ENCODE measurements around the gene SUMF1.

DNA sequence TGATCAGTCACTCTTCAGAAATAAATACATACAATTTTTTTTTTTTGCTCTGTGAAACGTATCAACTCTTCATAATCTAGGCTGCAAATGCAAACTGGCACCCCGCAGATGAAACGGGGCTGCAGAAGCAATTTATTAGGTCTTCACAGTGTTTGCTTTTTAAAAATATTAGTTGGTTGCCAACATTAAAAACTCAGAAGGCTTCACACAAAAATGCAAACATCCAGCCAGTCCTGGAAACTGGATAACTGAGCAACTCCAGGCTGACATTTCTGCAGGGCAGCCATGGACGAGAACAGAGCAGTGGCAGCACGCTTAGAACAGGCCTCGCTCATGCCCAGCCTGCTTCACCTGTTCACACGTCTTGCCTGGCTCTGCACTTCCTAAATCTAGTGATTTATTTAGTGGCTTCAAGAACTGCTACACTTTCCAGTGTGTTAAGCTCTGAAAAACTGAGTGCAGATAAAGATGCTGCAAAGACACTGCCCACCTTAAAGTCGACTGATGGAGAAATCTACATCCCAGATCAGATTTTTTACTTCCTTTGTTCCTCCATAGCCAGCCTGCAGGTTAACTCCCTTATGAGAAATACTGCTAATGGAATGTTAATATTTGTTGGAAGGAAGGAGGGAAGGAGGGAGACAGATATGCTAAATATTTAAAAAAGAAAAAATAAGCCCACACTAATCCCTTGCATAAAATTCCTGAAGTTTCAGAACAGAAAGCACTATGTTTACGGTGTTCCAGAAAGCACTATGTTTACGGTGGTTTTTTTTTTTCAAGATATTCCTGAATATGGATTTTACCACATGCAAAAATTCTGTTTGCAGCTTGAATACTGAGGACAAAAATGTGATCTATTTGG, 110.3 kb downstream of the SUMF1 start:
- TF ChIP-seq, protein P1, sequence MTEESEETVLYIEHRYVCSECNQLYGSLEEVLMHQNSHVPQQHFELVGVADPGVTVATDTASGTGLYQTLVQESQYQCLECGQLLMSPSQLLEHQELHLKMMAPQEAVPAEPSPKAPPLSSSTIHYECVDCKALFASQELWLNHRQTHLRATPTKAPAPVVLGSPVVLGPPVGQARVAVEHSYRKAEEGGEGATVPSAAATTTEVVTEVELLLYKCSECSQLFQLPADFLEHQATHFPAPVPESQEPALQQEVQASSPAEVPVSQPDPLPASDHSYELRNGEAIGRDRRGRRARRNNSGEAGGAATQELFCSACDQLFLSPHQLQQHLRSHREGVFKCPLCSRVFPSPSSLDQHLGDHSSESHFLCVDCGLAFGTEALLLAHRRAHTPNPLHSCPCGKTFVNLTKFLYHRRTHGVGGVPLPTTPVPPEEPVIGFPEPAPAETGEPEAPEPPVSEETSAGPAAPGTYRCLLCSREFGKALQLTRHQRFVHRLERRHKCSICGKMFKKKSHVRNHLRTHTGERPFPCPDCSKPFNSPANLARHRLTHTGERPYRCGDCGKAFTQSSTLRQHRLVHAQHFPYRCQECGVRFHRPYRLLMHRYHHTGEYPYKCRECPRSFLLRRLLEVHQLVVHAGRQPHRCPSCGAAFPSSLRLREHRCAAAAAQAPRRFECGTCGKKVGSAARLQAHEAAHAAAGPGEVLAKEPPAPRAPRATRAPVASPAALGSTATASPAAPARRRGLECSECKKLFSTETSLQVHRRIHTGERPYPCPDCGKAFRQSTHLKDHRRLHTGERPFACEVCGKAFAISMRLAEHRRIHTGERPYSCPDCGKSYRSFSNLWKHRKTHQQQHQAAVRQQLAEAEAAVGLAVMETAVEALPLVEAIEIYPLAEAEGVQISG (CRISPR knock-in tag; IDR thresholded peaks at IDR 0.05) = no peak
- no peak for TF ChIP-seq POLR2A (IDR thresholded peaks at IDR 0.05; ENCODE audit: insufficient read depth in 1 of 2, low read depth in 2 of 2, low read length in 2 of 2)
- no peak for TF ChIP-seq CTCF (CRISPR knock-in tag; IDR thresholded peaks at IDR 0.05)
- TF ChIP-seq ZNF318 (CRISPR knock-in tag; IDR thresholded peaks at IDR 0.05) = no peak
- no peak for TF ChIP-seq ZNF557 (CRISPR knock-in tag; IDR thresholded peaks at IDR 0.05)
- TF ChIP-seq POLR2AphosphoS2 (IDR thresholded peaks at IDR 0.05; ENCODE audit: low read depth, low read length) = no peak
- no peak for TF ChIP-seq RXRA (CRISPR knock-in tag; IDR thresholded peaks at IDR 0.05)
